IMR-90 (cell line): Measurements from ENCODE around the gene CDK5RAP2. TPM values are rescaled to one million over a fixed set of nuclear protein-coding genes. Genes with fewer than 3 reads are reported as not detected.

Experiments used
- ATAC-seq: fragments of 200-7000 bp; cut with Tn5 transposase; 2 replicates; pipeline ENCODE4 v1.9.1; 2020; ENCODE audit warnings: low read depth, mild to moderate bottlenecking, moderate library complexity
- BruUV-seq: library from RNA; stranded (reverse); fragments of 400-500 nt; replicated peaks from 2 replicates; lab custom pipeline; 2021; lab: Mats Ljungman, UMichigan
- CTCF ChIA-PET: fragments of 300-600 bp; formaldehyde crosslinking; extraction: SDS; loops from one replicate; lab custom pipeline; 2021; ENCODE audit warnings: antibody characterized with exemption; lab: Yijun Ruan, JAX
- POLR2A ChIA-PET: fragments of 300-600 bp; sonication (Branson Sonifier 250); formaldehyde crosslinking; loops from one replicate; lab custom pipeline; 2022; ENCODE audit warnings: antibody characterized with exemption; ENCODE audit not compliant: unreplicated experiment; lab: Charles Lee
- DNase-seq: peaks from one replicate; pipeline ENCODE4 v3.0.0; 2013
- H2AFZ ChIP-seq: replicated peaks from 2 replicates; pipeline ENCODE3; 2013; ENCODE audit warnings: low read length, mild to moderate bottlenecking; ENCODE audit not compliant: poor library complexity
- H2AK5ac ChIP-seq: 2 replicates; pipeline ENCODE4 v1.6.1; 2013; ENCODE audit warnings: low read depth, low read length, inconsistent platforms
- H2AK9ac ChIP-seq: replicated peaks from 2 replicates; pipeline ENCODE3; 2013; ENCODE audit warnings: mild to moderate bottlenecking, low read depth, low read length, moderate library complexity; ENCODE audit not compliant: poor library complexity
- H2BK120ac ChIP-seq: 2 replicates; pipeline ENCODE4 v1.6.1; 2013; ENCODE audit warnings: low read depth, low read length, inconsistent platforms
- H2BK15ac ChIP-seq: 3 replicates; pipeline ENCODE4 v1.6.1; 2013; ENCODE audit warnings: low read depth, low read length, inconsistent platforms
- H2BK20ac ChIP-seq: 2 replicates; pipeline ENCODE4 v1.6.1; 2013; ENCODE audit warnings: low read depth, mild to moderate bottlenecking, inconsistent platforms, low read length, moderate library complexity
- H2BK5ac ChIP-seq: 2 replicates; pipeline ENCODE4 v1.6.1; 2013; ENCODE audit warnings: mild to moderate bottlenecking, low read depth, low read length, inconsistent platforms; ENCODE audit not compliant: poor library complexity, severe bottlenecking
- H3K14ac ChIP-seq: replicated peaks from 2 replicates; pipeline ENCODE4 v1.6.1; 2013; ENCODE audit warnings: low read depth, low read length, inconsistent platforms
- H3K18ac ChIP-seq: 2 replicates; pipeline ENCODE4 v1.6.1; 2013; ENCODE audit warnings: low read depth, low read length, control low read depth
- H3K23ac ChIP-seq: 2 replicates; pipeline ENCODE4 v1.6.1; 2013; ENCODE audit warnings: low read depth, low read length, inconsistent platforms
- H3K27ac ChIP-seq: 2 replicates; pipeline ENCODE4 v1.5.1; 2013; ENCODE audit warnings: mild to moderate bottlenecking, control low read depth, low read length; ENCODE audit not compliant: insufficient read depth
- H3K27me3 ChIP-seq: 2 replicates; pipeline ENCODE4 v1.6.1; 2013; ENCODE audit warnings: low read length; ENCODE audit not compliant: control insufficient read depth, insufficient read depth
- H3K36me3 ChIP-seq: 2 replicates; pipeline ENCODE4 v1.6.1; 2013; ENCODE audit warnings: low read length, mixed read lengths; ENCODE audit not compliant: control insufficient read depth, insufficient read depth
- H3K4ac ChIP-seq: 2 replicates; pipeline ENCODE4 v1.6.1; 2013; ENCODE audit warnings: low read depth, low read length, inconsistent platforms
- H3K4me1 ChIP-seq: 2 replicates; pipeline ENCODE4 v1.6.1; 2013; ENCODE audit warnings: low read length, mixed read lengths; ENCODE audit not compliant: control insufficient read depth, insufficient read depth
- H3K4me2 ChIP-seq: 2 replicates; pipeline ENCODE4 v1.6.1; 2013; ENCODE audit warnings: low read depth, mild to moderate bottlenecking, control low read depth, low read length, moderate library complexity
- H3K4me3 ChIP-seq: 2 replicates; pipeline ENCODE4 v1.5.1; 2013; ENCODE audit warnings: low read depth, mild to moderate bottlenecking, control low read depth, low read length, moderate library complexity; ENCODE audit not compliant: insufficient read depth
- H3K56ac ChIP-seq: 2 replicates; pipeline ENCODE4 v1.6.1; 2013; ENCODE audit warnings: low read length, inconsistent platforms; ENCODE audit not compliant: insufficient read depth; ENCODE audit errors: extremely low read depth
- H3K79me1 ChIP-seq, 2 experiments: 2 replicates each; pipeline ENCODE4 v1.6.1; 2013; ENCODE audit warnings: low read length in 2 of 2, inconsistent platforms in 1 of 2, low read depth in 1 of 2
- H3K9ac ChIP-seq: 2 replicates; pipeline ENCODE4 v1.6.1; 2013; ENCODE audit warnings: low read depth, low read length, control low read depth
- H3K9me1 ChIP-seq: 2 replicates; pipeline ENCODE4 v1.6.1; 2013; ENCODE audit warnings: low read length, inconsistent platforms; ENCODE audit not compliant: insufficient read depth
- H3K9me3 ChIP-seq: 2 replicates; pipeline ENCODE4 v1.6.1; 2013; ENCODE audit warnings: low read length; ENCODE audit not compliant: control insufficient read depth, insufficient read depth
- H4K20me1 ChIP-seq: 2 replicates; pipeline ENCODE4 v1.6.1; 2013; ENCODE audit warnings: low read length, inconsistent platforms; ENCODE audit not compliant: insufficient read depth
- H4K5ac ChIP-seq: 2 replicates; pipeline ENCODE4 v1.6.1; 2013; ENCODE audit warnings: mild to moderate bottlenecking, low read depth, low read length, control low read depth
- H4K8ac ChIP-seq, 2 experiments: 2 replicates each; pipeline ENCODE4 v1.6.1; 2013; ENCODE audit warnings: low read depth in 2 of 2, low read length in 2 of 2, control low read depth in 1 of 2, inconsistent platforms in 1 of 2
- H4K91ac ChIP-seq: 2 replicates; pipeline ENCODE4 v1.6.1; 2013; ENCODE audit warnings: low read depth, low read length, inconsistent platforms; ENCODE audit not compliant: insufficient read depth
- BHLHE40 ChIP-seq: fragments of 150-350 bp; IDR thresholded peaks from 2 replicates; pipeline ENCODE4 v1.6.1; 2016; ENCODE audit warnings: mild to moderate bottlenecking, low read depth, low read length
- CEBPB ChIP-seq: IDR thresholded peaks from 2 replicates; pipeline ENCODE4 v1.6.1; 2012; ENCODE audit warnings: low read depth, low read length, improper control_type of control experiment
- CHD1 ChIP-seq: IDR thresholded peaks from 2 replicates; pipeline ENCODE4 v1.6.1; 2012; ENCODE audit warnings: low read depth, low read length, improper control_type of control experiment
- CTCF ChIP-seq: conservative IDR thresholded peaks from 2 replicates; pipeline ENCODE4 v1.5.1; 2012; ENCODE audit warnings: mild to moderate bottlenecking, low read depth, low read length, improper control_type of control experiment
- FOS ChIP-seq: fragments of 150-350 bp; IDR thresholded peaks from 2 replicates; pipeline ENCODE4 v1.6.1; 2016; ENCODE audit warnings: low read depth, low read length
- MAFK ChIP-seq: IDR thresholded peaks from 2 replicates; pipeline ENCODE4 v1.6.1; 2012; ENCODE audit warnings: low read depth, low read length, improper control_type of control experiment
- MAZ ChIP-seq: IDR thresholded peaks from 2 replicates; pipeline ENCODE4 v1.6.1; 2012; ENCODE audit warnings: low read depth, mild to moderate bottlenecking, low read length, improper control_type of control experiment, moderate library complexity, borderline replicate concordance
- MXI1 ChIP-seq: IDR thresholded peaks from 2 replicates; pipeline ENCODE4 v1.6.1; 2012; ENCODE audit warnings: low read depth, mild to moderate bottlenecking, low read length, moderate library complexity, borderline replicate concordance
- NFE2L2 ChIP-seq: fragments of 150-350 bp; IDR thresholded peaks from 2 replicates; pipeline ENCODE4 v1.6.1; 2016; ENCODE audit warnings: low read depth, mild to moderate bottlenecking, low read length
- POLR2A ChIP-seq: IDR thresholded peaks from 2 replicates; pipeline ENCODE4 v1.6.1; 2012; ENCODE audit warnings: mild to moderate bottlenecking, low read depth, low read length
- RAD21 ChIP-seq: IDR thresholded peaks from 2 replicates; pipeline ENCODE4 v1.6.1; 2012; ENCODE audit warnings: low read length, improper control_type of control experiment
- RCOR1 ChIP-seq: IDR thresholded peaks from 2 replicates; pipeline ENCODE4 v1.6.1; 2012; ENCODE audit warnings: mild to moderate bottlenecking, low read length, improper control_type of control experiment; ENCODE audit not compliant: insufficient replicate concordance
- RFX5 ChIP-seq: IDR thresholded peaks from 2 replicates; pipeline ENCODE4 v1.8.0; 2012; ENCODE audit warnings: low read depth, mild to moderate bottlenecking, low read length, moderate library complexity
- SMC3 ChIP-seq: fragments of 150-350 bp; IDR thresholded peaks from 2 replicates; pipeline ENCODE4 v1.6.1; 2016; ENCODE audit warnings: low read depth, mild to moderate bottlenecking, antibody characterized with exemption, low read length, moderate library complexity
- WGBS, 2 experiments: methylation state at CpG; one replicate each; pipeline versions ENCODE4 v1.1.5 to v1.1.7; 2013; ENCODE audit warnings: missing lambda C conversion rate in 2 of 2; ENCODE audit not compliant: insufficient read length in 1 of 2; ENCODE audit errors: extremely low coverage in 2 of 2; 5-methylcytosine and 5-hydroxymethylcytosine counted together
- dilution Hi-C: fragments of 300-500 bp; cut with HindIII; formaldehyde crosslinking; loops from one replicate; pipeline ENCODE4 v1.14.3; 2018; ENCODE audit warnings: low sequenced_read_pairs; ENCODE audit not compliant: unreplicated experiment
- in situ Hi-C: fragments of 300-500 bp; cut with MboI; formaldehyde crosslinking; loops from 3 replicates; pipeline ENCODE4 v1.14.3; 2019; ENCODE audit warnings: low sequenced_read_pairs, inconsistent platforms, mixed read lengths
- intact Hi-C: fragments of 100-400 bp; cut with micrococcal nuclease; formaldehyde crosslinking; loops from 2 replicates; pipeline ENCODE4 v1.10.0; 2022
- polyA plus RNA-seq, 3 experiments: library from polyadenylated mRNA; depleted of rRNA; stranded (reverse); fragments of >200 nt; gene quantifications; 2 replicates each; pipeline ENCODE4 v1.2.3, GENCODE V29; 2012; ENCODE audit warnings: low replicate concordance in 1 of 3
- total RNA-seq: library from RNA; depleted of rRNA; stranded (reverse); fragments of >200 nt; gene quantifications from 2 replicates; pipeline ENCODE4 v1.2.3, GENCODE V29; 2012
- TF ChIP-seq, protein P1 (sequence below): fragments of 150-350 bp; IDR thresholded peaks from 2 replicates; pipeline ENCODE4 v1.6.1; 2017; ENCODE audit warnings: mild to moderate bottlenecking, antibody characterized with exemption, low read length, low read depth
- TF ChIP-seq, protein P2 (sequence below): fragments of 150-350 bp; IDR thresholded peaks from 2 replicates; pipeline ENCODE4 v1.6.1; 2016; ENCODE audit warnings: low read depth, mild to moderate bottlenecking, low read length, moderate library complexity, borderline replicate concordance

Gene CDK5RAP2
- total and polyA plus RNA-seq, 2 of the 4 experiments (the other 2 are of a cell fraction), result 29.5 to 31.7 TPM

DNA sequence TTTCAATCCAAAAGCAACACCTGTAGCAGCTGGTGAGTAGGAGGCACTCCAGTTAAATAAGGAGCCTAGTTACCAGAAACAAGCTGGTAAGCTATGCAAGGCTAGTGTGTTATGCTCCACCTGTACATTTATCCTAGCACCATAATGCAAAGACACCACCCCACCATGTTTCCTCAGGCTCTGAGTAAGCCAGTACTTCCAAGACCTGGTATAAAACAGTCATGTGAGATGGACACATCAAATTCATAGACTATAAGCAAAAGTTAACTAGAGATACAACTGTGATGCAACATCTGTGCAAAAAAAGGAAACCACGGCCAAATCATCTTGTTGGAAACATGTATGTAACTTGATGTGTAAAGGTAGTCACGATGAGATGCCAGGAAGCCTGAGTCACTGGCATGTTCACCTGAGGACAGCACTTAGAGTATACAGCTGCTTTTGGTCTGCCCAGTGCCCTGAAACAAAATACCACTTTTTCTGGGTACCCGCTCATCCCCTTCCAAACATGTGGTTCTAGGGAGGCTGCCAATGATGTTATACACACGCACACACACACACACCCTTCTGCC, 66.1 kb downstream of the CDK5RAP2 start:
- no peak overlapping the region for H2BK20ac ChIP-seq
- H3K18ac ChIP-seq, result no peak overlapping the region
- no peak for DNase-seq
- no peak overlapping the region for H4K91ac ChIP-seq
- no peak overlapping the region for H3K4ac ChIP-seq
- no peak overlapping the region for H3K23ac ChIP-seq
- no peak for ATAC-seq
- intact Hi-C loops, result no loop called here
- peaks cover 4 to 13% of the 10 kb centered on the region in 2 experiments; a peak in 3 of 4 replicates for H3K79me1 ChIP-seq
- H4K8ac ChIP-seq, result no peak overlapping the region
- H3K4me1 ChIP-seq, result no peaks in the 10 kb centered on the region; the same call in 1 of the 2 replicates
- H2AFZ ChIP-seq, result no peak overlapping the region
- ChIA-PET POLR2A (no interaction called here), CTCF (no interaction called here)
- WGBS, 2 experiments, result no CpG with 5 or more reads among the region's 4 CpGs
- no peak for TF ChIP-seq MXI1
- no peak for TF ChIP-seq RCOR1
- TF ChIP-seq CEBPB, result no peak
- no peak for TF ChIP-seq MAZ
- TF ChIP-seq, protein P1, sequence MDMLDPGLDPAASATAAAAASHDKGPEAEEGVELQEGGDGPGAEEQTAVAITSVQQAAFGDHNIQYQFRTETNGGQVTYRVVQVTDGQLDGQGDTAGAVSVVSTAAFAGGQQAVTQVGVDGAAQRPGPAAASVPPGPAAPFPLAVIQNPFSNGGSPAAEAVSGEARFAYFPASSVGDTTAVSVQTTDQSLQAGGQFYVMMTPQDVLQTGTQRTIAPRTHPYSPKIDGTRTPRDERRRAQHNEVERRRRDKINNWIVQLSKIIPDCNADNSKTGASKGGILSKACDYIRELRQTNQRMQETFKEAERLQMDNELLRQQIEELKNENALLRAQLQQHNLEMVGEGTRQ, result no peak
- TF ChIP-seq CHD1, result no peak
- no peak for TF ChIP-seq FOS
- TF ChIP-seq CTCF, result no peak
- TF ChIP-seq, protein P2, sequence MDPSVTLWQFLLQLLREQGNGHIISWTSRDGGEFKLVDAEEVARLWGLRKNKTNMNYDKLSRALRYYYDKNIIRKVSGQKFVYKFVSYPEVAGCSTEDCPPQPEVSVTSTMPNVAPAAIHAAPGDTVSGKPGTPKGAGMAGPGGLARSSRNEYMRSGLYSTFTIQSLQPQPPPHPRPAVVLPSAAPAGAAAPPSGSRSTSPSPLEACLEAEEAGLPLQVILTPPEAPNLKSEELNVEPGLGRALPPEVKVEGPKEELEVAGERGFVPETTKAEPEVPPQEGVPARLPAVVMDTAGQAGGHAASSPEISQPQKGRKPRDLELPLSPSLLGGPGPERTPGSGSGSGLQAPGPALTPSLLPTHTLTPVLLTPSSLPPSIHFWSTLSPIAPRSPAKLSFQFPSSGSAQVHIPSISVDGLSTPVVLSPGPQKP, result no peak
- no peak for TF ChIP-seq POLR2A
- TF ChIP-seq BHLHE40, result no peak
- no peak for TF ChIP-seq MAFK
- no peak for TF ChIP-seq RFX5
- TF ChIP-seq RAD21, result no peak
- TF ChIP-seq SMC3, result no peak
- TF ChIP-seq NFE2L2, result no peak
- no peaks in the 10 kb centered on the region for H3K9me3 ChIP-seq
- H3K36me3 ChIP-seq, result peaks cover 11% of the 10 kb centered on the region
- no peak overlapping the region for H3K14ac ChIP-seq
- H3K27ac ChIP-seq, result no peak overlapping the region
- H2BK120ac ChIP-seq, result no peak overlapping the region
- H2AK5ac ChIP-seq, result no peak overlapping the region
- H3K4me2 ChIP-seq, result no peak overlapping the region
- H3K9me1 ChIP-seq, result no peaks in the 10 kb centered on the region
- in situ Hi-C loops, result no loop called here
- BruUV-seq, result no TSS peak
- dilution Hi-C loops, result no loop called here
- H3K27me3 ChIP-seq, result no peaks in the 10 kb centered on the region
- no peak overlapping the region for H3K4me3 ChIP-seq
- no peak overlapping the region for H2AK9ac ChIP-seq
- H4K5ac ChIP-seq, result no peak overlapping the region
- H2BK15ac ChIP-seq, result no peak overlapping the region
- no peaks in the 10 kb centered on the region for H4K20me1 ChIP-seq
- H3K56ac ChIP-seq, result no peak overlapping the region
- no peak overlapping the region for H3K9ac ChIP-seq
- no peak overlapping the region for H2BK5ac ChIP-seq
